DOHH2 (cell line): ENCODE results near the gene VPS26A.

Experiments
- H3F3A ChIP-seq: fragments of 200-600 bp; sonication (generic), shearing (Covaris generic); 2 replicates; pipeline ENCODE4 v1.6.0; 2016; ENCODE audit warnings: antibody characterized with exemption, mild to moderate bottlenecking; ENCODE audit not compliant: control insufficient read depth, insufficient read depth
- H3K27ac ChIP-seq: fragments of 200-600 bp; sonication (generic); 2 replicates; pipeline ENCODE4 v1.5.1; 2014; ENCODE audit warnings: low read depth, mild to moderate bottlenecking, low read length, moderate library complexity
- H3K27me3 ChIP-seq: fragments of 200-600 bp; sonication (generic); 2 replicates; pipeline ENCODE4 v1.6.1; 2014; ENCODE audit warnings: mild to moderate bottlenecking, low read length, mixed read lengths; ENCODE audit not compliant: control insufficient read depth
- H3K36me3 ChIP-seq: fragments of 200-600 bp; sonication (generic); 2 replicates; pipeline ENCODE4 v1.6.1; 2014; ENCODE audit warnings: mild to moderate bottlenecking, low read length, moderate library complexity, mixed read lengths; ENCODE audit not compliant: control insufficient read depth
- H3K4me1 ChIP-seq: fragments of 200-600 bp; sonication (generic); 2 replicates; pipeline ENCODE4 v1.6.1; 2014; ENCODE audit warnings: mild to moderate bottlenecking, low read length, mixed read lengths; ENCODE audit not compliant: control insufficient read depth
- H3K4me2 ChIP-seq: fragments of 200-600 bp; sonication (generic); 2 replicates; pipeline ENCODE4 v1.6.0; 2014; ENCODE audit warnings: mild to moderate bottlenecking, low read length, moderate library complexity
- H3K4me3 ChIP-seq: fragments of 200-600 bp; sonication (generic); 2 replicates; pipeline ENCODE4 v1.5.1; 2014; ENCODE audit warnings: mild to moderate bottlenecking, low read length, mixed read lengths
- H3K79me2 ChIP-seq: fragments of 200-600 bp; sonication (generic); 2 replicates; pipeline ENCODE4 v1.6.1; 2014; ENCODE audit warnings: mild to moderate bottlenecking, low read length, mixed read lengths; ENCODE audit not compliant: control insufficient read depth
- H3K9me2 ChIP-seq: fragments of 200-600 bp; sonication (generic); replicated peaks from 2 replicates; pipeline ENCODE4 v1.6.1; 2014; ENCODE audit warnings: mild to moderate bottlenecking, low read length, mixed read lengths; ENCODE audit not compliant: control insufficient read depth
- H3K9me3 ChIP-seq: fragments of 200-600 bp; sonication (generic); 2 replicates; pipeline ENCODE4 v1.6.1; 2014; ENCODE audit warnings: antibody characterized with exemption, low read length, mixed read lengths; ENCODE audit not compliant: control insufficient read depth, insufficient read depth
- H4K20me1 ChIP-seq: fragments of 200-600 bp; sonication (generic); 2 replicates; pipeline ENCODE4 v1.6.0; 2014; ENCODE audit warnings: low read depth, mild to moderate bottlenecking, antibody characterized with exemption, low read length, moderate library complexity; ENCODE audit not compliant: control insufficient read depth, insufficient read depth
- CTCF ChIP-seq: fragments of 200-600 bp; sonication (generic); IDR thresholded peaks from one replicate; pipeline ENCODE4 v1.5.1; 2014; ENCODE audit warnings: antibody characterized with exemption, mild to moderate bottlenecking, low read depth, low read length; ENCODE audit not compliant: poor library complexity, severe bottlenecking
- EZH2phosphoT487 ChIP-seq: fragments of 200-600 bp; sonication (generic); IDR thresholded peaks from 2 replicates; pipeline ENCODE4 v1.6.1; 2017; ENCODE audit warnings: borderline replicate concordance, mild to moderate bottlenecking, antibody characterized with exemption, low read length, moderate library complexity, mixed read lengths

The VPS26A gene

DNA sequence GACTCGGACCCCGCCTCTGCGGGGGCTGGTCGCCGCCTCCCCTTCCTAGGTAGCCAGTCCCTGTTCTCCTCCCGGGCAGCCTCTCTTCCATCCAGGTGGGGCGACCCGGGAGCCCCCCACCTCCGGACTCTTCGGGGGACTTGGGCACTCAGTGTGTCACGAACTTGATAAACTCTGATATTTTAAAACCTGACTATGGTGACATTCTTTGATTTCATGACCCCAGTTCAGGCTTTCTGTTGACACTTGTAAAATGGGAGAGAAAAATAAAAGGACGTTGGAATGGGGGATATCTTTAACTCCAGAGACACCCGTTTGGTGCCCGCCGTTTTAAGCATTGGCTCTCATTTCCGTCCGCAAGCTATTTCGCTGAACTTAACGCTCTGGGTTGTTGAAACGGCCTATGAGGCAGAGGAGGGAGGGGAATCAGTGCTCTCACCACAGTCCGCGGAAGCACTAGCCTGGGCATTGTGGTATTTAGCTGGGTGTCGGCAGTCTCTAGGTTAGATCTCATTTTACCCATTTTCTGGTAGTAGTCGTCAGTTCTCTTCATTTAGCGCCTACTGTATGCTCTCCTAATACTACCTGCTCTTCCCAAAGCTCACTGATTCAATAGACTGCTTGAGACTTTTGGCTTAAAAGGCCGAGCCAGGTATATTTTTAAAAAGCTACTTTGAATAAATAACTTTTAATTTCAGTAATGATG lies 738 bp downstream of the VPS26A start:
- Histone ChIP-seq H3K4me3 (peak overlapping the region; percentile 81), H3K27ac (peak overlapping the region; percentile 21), H3K9me3 (no peaks in the 10 kb centered on the region), H4K20me1 (no peaks in the 10 kb centered on the region), H3K4me2 (peak overlapping the region; percentile 53), H3K36me3 (no peaks in the 10 kb centered on the region), H3F3A (0 out of 2 replicates have a peak, but pooled peaks cover 5% of the 10 kb centered on the region), H3K4me1 (peaks cover 16% of the 10 kb centered on the region), H3K9me2 (no peaks in the 10 kb centered on the region), H3K79me2 (peaks cover 54% of the 10 kb centered on the region), H3K27me3 (no peaks in the 10 kb centered on the region)
- no peak for TF ChIP-seq CTCF
- no peak for TF ChIP-seq EZH2phosphoT487

- Histone ChIP-seq H3K27ac (no peak overlapping the region), H4K20me1 (no peaks in the 10 kb centered on the region), H3K4me1 (peaks cover 16% of the 10 kb centered on the region), H3K79me2 (peaks cover 62% of the 10 kb centered on the region), H3K27me3 (no peaks in the 10 kb centered on the region), H3K9me2 (no peaks in the 10 kb centered on the region), H3K36me3 (no peaks in the 10 kb centered on the region), H3K9me3 (no peaks in the 10 kb centered on the region), H3F3A (0 out of 2 replicates have a peak, but pooled peaks cover 5% of the 10 kb centered on the region), H3K4me2 (peak overlapping the region; percentile 53), H3K4me3 (peak overlapping the region; percentile 81)
- no peak for TF ChIP-seq EZH2phosphoT487
- no peak for TF ChIP-seq CTCF
Observed at GRCh38 chr10:69125554-69125953, 1.6 kb downstream of the VPS26A start.

GRCh38 chr10:69130251-69130650 lies 6.3 kb downstream of the VPS26A start:
- H3K4me2 ChIP-seq, result no peak overlapping the region
- H3K36me3 ChIP-seq, result peaks cover 16% of the 10 kb centered on the region
- TF ChIP-seq CTCF (no peak), EZH2phosphoT487 (no peak)
- no peak overlapping the region for H3K27ac ChIP-seq
- no peaks in the 10 kb centered on the region for H3F3A ChIP-seq
- H3K9me2 ChIP-seq, result no peaks in the 10 kb centered on the region
- no peak overlapping the region for H3K4me3 ChIP-seq
- H3K27me3 ChIP-seq, result no peaks in the 10 kb centered on the region
- peaks cover 14% of the 10 kb centered on the region for H3K4me1 ChIP-seq
- peaks cover 77% of the 10 kb centered on the region for H3K79me2 ChIP-seq
- no peaks in the 10 kb centered on the region for H3K9me3 ChIP-seq
- no peaks in the 10 kb centered on the region for H4K20me1 ChIP-seq
